Effector memory CD8-positive, alpha-beta T cell (primary cell): Measurements from ENCODE around the gene JDP2.

ENCODE experiments used
- ATAC-seq: fragments of 150-1000 bp; cut with Tn5 transposase; replicated peaks from 2 replicates; pipeline ENCODE4 v1.10.0; 2021; ENCODE audit warnings: mild to moderate bottlenecking, moderate library complexity
- DNase-seq, 3 experiments: peaks; one replicate each; pipeline ENCODE4 v3.0.0; 2021
- H3K27ac Mint-ChIP-seq, 2 donors: one replicate each; pipeline ENCODE4 v1.8.0; 2022; ENCODE audit warnings: mild to moderate bottlenecking in 2 of 2, mixed read lengths in 2 of 2, moderate library complexity in 2 of 2
- H3K27me3 Mint-ChIP-seq, 2 donors: one replicate each; pipeline ENCODE4 v1.8.0; 2022; ENCODE audit warnings: mixed read lengths in 2 of 2
- H3K36me3 Mint-ChIP-seq: one replicate; pipeline ENCODE4 v1.8.0; 2022; ENCODE audit warnings: mild to moderate bottlenecking, moderate library complexity, mixed read lengths; ENCODE audit not compliant: insufficient read depth
- H3K4me1 Mint-ChIP-seq, 2 donors: one replicate each; pipeline ENCODE4 v1.8.0; 2022; ENCODE audit warnings: low read depth in 2 of 2, mixed read lengths in 2 of 2
- H3K4me3 Mint-ChIP-seq, 2 donors: one replicate each; pipeline ENCODE4 v1.8.0; 2022; ENCODE audit warnings: mild to moderate bottlenecking in 2 of 2, mixed read lengths in 2 of 2, moderate library complexity in 2 of 2
- H3K9me3 Mint-ChIP-seq, 2 donors: one replicate each; pipeline ENCODE4 v1.8.0; 2022; ENCODE audit warnings: mixed read lengths in 2 of 2

The JDP2 gene

DNA sequence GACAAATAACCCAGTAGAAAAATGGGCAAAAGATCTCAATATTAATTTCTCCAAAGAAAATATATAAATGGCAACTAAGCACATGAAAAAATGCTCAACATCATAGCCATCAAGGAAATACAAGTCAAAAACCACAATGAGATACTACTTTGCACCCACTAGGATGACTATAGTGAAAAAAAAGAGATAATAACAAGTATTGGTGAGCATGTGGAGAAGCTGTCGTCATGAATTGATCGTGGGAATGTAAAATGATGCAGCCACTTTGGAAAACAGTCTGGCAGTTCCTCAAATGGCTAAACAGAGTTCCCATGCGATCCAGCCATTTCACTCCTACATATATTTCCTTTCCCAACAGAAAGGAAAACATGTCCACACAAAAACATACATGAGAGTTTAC, 18.1 kb downstream of the JDP2 start:
- Mint-ChIP-seq H3K4me1 (peaks cover 0 to 3% of the 10 kb centered on the region in 2 donors), H3K9me3 (no peaks in the 10 kb centered on the region), H3K27me3 (peaks cover 11 to 43% of the 10 kb centered on the region in 2 donors), H3K27ac (no peak overlapping the region), H3K4me3 (no peak overlapping the region), H3K36me3 (no peaks in the 10 kb centered on the region)
- DNase-seq (no peak), ATAC-seq (no peak)

DNA sequence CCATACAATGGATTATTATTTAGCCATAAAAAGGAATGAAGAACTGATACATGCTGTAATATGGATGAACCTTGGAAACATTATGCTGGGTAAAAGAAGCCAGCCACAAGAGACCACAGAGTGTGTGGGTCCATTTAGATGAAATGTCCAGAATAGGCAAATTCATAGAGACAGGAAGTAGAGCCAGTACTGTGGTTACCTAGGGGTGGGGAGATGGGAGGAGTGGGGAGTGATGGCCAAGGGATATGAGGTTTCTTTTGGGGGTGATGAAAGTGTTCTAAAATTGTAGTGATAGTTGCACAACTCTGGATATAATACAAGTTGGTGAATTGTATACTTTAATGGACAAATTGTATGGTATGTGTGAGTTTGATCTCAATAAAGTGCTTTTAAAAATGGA, 18.6 kb downstream of the JDP2 start:
- H3K27me3 Mint-ChIP-seq: peaks cover 16 to 46% of the 10 kb centered on the region in 2 donors
- no peaks in the 10 kb centered on the region for H3K9me3 Mint-ChIP-seq
- H3K27ac Mint-ChIP-seq: no peak overlapping the region
- no peaks in the 10 kb centered on the region for H3K36me3 Mint-ChIP-seq
- no peak overlapping the region for H3K4me3 Mint-ChIP-seq
- ATAC-seq: no peak
- no peak for DNase-seq
- peaks cover 0 to 3% of the 10 kb centered on the region in 2 donors for H3K4me1 Mint-ChIP-seq

DNA sequence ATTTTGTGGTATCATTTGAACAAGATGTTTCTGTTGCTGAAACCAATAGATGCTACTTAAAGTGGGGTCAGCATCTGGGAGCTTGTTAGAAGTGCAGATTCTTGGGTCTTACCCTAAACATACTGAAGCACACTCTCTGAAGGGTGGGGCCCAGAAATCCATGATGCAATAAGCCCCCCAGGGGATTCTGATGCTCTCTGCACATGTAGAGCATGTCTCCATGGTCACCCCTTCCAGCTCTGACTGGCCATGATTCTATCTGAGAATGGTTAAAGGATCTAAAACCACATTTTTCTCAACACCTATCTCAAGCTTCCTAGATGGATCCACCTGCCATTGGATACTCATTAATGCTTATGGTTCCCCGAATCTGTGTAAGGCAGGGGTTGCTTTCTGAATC, 20.4 kb downstream of the JDP2 start:
- H3K27ac Mint-ChIP-seq: no peak overlapping the region
- H3K4me1 Mint-ChIP-seq: peaks cover 0 to 3% of the 10 kb centered on the region in 2 donors
- peaks cover 18 to 34% of the 10 kb centered on the region in 2 donors for H3K27me3 Mint-ChIP-seq
- no peaks in the 10 kb centered on the region for H3K36me3 Mint-ChIP-seq
- no peaks in the 10 kb centered on the region for H3K9me3 Mint-ChIP-seq
- no peak for DNase-seq
- H3K4me3 Mint-ChIP-seq: no peak overlapping the region
- no peak for ATAC-seq

DNA sequence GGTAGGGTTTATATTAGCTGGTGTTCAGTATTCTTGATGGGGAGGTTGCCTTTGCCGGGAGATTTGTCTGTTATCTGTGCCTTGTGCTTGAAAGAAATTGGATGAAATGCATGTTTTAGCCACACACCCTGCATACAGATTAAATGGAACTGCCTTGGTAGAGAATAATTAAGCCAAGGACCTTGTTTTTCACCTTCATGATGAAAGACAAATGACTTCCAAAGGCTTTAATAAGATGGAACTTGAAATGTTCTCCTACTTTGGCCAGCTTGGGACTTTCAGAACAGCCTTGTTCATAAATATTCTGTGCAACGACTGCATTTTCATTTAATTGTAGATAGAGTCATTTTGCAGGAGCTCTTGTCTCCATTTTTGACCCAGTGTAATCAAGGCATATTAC, 21.2 kb downstream of the JDP2 start:
- H3K4me1 Mint-ChIP-seq: peaks cover 0 to 3% of the 10 kb centered on the region in 2 donors
- H3K27me3 Mint-ChIP-seq: peaks cover 18 to 34% of the 10 kb centered on the region in 2 donors
- DNase-seq (no peak), ATAC-seq (no peak)
- H3K27ac Mint-ChIP-seq: no peak overlapping the region
- no peak overlapping the region for H3K4me3 Mint-ChIP-seq
- no peaks in the 10 kb centered on the region for H3K9me3 Mint-ChIP-seq
- no peaks in the 10 kb centered on the region for H3K36me3 Mint-ChIP-seq

DNA sequence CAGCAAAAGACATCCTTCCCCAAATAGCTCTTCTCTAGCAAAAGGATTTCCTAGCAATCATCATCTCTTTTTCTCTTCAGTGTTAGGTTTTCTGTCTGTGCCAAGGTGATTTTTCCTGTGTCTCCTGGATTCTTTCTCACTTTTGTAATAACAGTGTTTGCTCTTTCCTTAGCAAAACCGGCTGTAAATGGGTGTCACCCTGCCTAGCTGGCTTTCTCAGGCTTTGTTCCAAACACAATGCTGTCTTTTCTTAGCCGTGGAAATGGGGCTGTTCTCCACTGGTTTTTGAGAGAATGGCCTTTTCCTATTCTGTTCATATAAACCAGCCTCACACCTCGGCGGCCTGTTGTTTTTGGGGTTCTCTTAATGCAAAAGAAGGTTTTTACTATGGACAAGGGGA, 21.9 kb downstream of the JDP2 start:
- DNase-seq (no peak), ATAC-seq (no peak)
- no peak overlapping the region for H3K4me3 Mint-ChIP-seq
- H3K9me3 Mint-ChIP-seq: no peaks in the 10 kb centered on the region
- H3K27me3 Mint-ChIP-seq: peaks cover 18 to 34% of the 10 kb centered on the region in 2 donors
- no peaks in the 10 kb centered on the region for H3K36me3 Mint-ChIP-seq
- peaks cover 0 to 3% of the 10 kb centered on the region in 2 donors for H3K4me1 Mint-ChIP-seq
- no peak overlapping the region for H3K27ac Mint-ChIP-seq

DNA sequence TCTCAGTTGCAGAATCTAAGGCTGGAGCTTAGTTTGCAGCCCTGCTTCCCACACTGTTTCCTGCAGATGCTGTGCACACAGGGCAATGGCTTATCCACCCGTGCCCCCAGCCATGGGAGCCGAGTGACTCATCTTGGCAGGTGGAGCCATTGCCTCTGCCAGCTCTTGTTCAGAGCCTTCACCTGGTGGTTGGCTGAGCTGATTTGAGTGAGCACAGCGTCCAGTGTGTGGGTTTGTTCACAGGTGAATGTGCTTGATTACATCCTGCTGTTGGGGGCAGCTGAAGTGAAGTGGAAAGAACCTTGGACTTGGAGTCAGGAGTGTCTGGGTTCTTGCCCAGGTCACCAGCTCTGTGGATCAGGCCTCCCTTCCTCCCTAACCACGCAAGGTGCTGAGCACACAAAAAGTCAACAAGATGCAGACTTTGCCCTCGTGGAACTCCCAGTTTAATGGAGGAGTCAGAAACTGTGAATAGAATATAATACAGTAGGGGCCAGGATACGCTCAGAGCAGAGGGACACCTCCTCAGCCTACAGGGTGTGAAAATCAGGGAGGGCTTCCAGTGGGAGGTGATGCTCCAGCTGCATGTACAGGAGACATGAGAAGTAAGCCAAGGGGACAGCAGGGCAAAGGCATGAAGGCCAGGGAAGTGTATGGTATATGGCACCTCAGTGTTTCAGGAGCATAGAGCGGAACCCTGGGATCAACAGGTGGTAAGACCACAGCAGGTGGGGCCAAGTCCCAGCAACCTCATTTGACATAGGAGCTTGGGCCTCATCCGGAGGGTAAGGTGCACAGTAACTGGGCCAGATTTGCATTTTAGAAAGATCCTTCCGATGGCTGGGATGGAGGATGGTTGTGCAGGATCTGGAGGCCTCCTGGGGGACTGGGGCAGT, 22.8 kb downstream of the JDP2 start:
- ATAC-seq (no peak), DNase-seq (no peak)
- Mint-ChIP-seq H3K27ac (no peak overlapping the region), H3K36me3 (no peaks in the 10 kb centered on the region), H3K4me1 (peaks cover 0 to 3% of the 10 kb centered on the region in 2 donors), H3K9me3 (no peaks in the 10 kb centered on the region), H3K27me3 (peaks cover 18 to 34% of the 10 kb centered on the region in 2 donors), H3K4me3 (no peak overlapping the region)

DNA sequence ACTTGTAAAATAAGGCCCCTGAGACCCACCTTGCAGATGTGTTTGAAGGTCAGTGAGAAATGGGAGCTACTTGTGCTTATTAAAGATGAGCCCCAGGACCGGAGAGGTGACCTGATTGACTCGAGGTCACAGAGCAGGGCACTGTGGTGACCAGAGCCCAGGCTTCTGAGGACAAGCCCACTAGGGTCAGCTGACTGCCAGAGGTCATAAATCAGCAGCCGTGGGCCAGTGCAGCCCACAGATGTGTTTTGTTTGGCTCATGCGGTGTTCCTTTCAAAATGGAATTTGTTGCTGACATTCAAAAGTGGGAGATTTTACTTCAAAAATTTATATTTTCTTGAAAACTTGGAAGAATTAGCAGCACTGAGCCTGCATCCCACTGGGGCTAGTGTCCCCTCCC, 24.5 kb downstream of the JDP2 start:
- Mint-ChIP-seq H3K4me3 (no peak overlapping the region), H3K27me3 (peaks cover 18 to 34% of the 10 kb centered on the region in 2 donors), H3K27ac (no peak overlapping the region), H3K4me1 (no peaks in the 10 kb centered on the region), H3K36me3 (no peaks in the 10 kb centered on the region), H3K9me3 (no peaks in the 10 kb centered on the region)
- ATAC-seq: no peak
- DNase-seq: no peak

DNA sequence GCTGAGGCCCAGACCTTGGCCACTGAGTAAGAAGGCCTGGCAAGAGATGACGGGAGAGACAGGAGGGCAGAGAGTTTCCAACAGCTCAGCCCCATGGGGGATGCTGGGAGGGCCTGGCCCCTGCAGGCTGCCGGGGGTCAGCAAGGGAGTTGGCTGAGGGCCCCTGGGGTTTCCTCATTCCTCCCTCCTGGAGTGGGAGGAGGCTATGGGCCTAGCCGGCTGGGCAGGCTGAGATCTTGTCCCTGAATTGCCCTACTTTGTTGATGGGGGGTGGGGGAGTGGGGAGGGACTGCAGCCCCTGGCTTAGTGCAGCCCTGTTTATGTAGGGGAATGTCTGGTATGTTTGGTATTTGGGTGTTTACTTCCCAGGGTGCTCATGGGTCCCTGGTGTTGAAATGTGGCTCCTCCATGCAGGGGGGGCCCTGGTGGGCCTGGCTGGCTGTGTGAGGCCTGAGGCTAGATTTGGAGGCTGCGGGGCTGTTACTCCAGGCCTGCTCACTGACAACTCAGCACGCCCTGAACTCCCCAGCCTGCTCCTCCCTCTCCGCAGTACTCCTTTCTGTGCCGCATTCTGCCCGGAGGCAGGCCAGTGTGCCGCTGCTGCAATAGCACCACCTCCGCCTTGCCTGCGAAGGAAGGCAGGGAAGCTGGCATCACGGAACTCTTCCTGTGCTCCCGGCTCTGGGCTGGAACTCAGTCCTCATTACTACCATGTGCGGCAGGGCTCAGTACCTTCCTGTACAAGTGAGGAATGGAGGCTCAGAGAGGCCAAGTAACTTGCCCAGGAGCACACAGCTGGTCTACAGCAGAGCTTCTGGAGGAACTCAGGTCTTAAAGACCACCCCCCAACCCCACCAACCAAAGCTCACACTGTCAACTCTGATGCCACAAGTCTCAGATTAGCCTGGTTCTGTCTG, 25.3 kb downstream of the JDP2 start:
- DNase-seq (no peak), ATAC-seq (no peak)
- Mint-ChIP-seq H3K4me3 (no peak overlapping the region), H3K36me3 (no peaks in the 10 kb centered on the region), H3K27ac (no peak overlapping the region), H3K9me3 (no peaks in the 10 kb centered on the region), H3K27me3 (peaks cover 18 to 34% of the 10 kb centered on the region in 2 donors), H3K4me1 (no peaks in the 10 kb centered on the region)

DNA sequence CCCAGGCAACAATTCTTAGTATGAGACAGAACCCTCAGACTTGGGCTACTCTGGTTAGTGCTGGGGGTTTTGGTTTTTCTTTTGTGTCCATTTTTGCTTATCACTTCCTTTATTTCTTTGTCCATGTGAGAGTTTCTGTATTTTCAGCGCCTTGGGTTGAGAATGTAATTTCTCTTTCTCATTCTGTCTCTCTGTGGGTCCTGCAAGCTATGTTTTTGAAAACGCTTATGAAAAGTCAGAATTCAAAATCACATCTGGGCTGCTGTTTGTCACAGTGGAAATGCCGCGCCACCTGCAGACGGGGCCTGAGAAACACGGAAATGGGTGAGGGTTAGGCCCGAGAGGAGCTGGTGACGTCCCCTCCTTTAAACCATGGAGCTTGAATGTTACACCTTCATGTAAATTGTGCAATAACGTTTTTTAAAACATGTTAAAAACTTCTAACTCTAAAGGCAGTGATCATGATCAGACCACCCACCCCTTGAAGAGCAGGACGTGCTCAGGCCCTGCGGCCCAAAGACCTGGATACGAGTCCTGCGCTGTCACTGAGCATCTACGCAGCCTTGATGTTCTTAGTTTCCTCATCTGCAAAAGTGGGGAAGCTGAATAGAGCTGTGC, 26.1 kb downstream of the JDP2 start:
- H3K4me1 Mint-ChIP-seq: peaks cover 0 to 5% of the 10 kb centered on the region in 2 donors
- no peak overlapping the region for H3K27ac Mint-ChIP-seq
- no peaks in the 10 kb centered on the region for H3K36me3 Mint-ChIP-seq
- no peaks in the 10 kb centered on the region for H3K9me3 Mint-ChIP-seq
- peaks cover 14 to 28% of the 10 kb centered on the region in 2 donors for H3K27me3 Mint-ChIP-seq
- ATAC-seq (no peak), DNase-seq (no peak)
- H3K4me3 Mint-ChIP-seq: no peak overlapping the region

DNA sequence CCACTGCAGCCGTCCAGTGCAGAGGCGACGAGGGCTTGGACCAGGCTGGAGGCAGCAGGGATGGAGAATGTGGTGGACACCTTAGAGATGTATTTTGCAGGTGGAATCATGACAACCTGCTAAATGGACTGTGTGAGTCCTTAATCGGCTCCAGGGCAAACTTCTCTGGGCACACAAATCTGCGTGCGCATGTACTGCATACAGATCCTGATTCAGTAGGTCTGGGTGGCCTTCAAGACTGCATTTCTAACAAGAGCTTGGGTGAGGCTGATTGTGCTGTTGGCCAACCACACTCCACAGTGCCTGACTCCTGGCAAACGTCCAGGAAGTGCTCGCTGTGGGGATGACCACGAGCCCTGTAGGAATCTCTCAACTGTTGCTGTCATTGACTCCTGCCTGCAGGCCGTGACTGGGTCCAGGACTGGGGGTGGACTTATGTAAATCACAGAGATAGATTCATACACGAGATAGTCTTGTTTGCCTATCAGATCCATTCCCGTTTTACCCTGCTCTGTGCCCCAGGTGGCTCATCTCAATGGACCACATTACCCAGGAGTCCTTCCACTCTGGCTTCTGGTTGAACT, 27.2 kb downstream of the JDP2 start:
- no peak for DNase-seq
- H3K27ac Mint-ChIP-seq: no peak overlapping the region
- H3K27me3 Mint-ChIP-seq: peaks cover 12 to 16% of the 10 kb centered on the region in 2 donors
- no peak for ATAC-seq
- H3K4me1 Mint-ChIP-seq: peaks cover 0 to 9% of the 10 kb centered on the region in 2 donors
- H3K4me3 Mint-ChIP-seq: no peak overlapping the region
- H3K36me3 Mint-ChIP-seq: no peaks in the 10 kb centered on the region
- no peaks in the 10 kb centered on the region for H3K9me3 Mint-ChIP-seq

DNA sequence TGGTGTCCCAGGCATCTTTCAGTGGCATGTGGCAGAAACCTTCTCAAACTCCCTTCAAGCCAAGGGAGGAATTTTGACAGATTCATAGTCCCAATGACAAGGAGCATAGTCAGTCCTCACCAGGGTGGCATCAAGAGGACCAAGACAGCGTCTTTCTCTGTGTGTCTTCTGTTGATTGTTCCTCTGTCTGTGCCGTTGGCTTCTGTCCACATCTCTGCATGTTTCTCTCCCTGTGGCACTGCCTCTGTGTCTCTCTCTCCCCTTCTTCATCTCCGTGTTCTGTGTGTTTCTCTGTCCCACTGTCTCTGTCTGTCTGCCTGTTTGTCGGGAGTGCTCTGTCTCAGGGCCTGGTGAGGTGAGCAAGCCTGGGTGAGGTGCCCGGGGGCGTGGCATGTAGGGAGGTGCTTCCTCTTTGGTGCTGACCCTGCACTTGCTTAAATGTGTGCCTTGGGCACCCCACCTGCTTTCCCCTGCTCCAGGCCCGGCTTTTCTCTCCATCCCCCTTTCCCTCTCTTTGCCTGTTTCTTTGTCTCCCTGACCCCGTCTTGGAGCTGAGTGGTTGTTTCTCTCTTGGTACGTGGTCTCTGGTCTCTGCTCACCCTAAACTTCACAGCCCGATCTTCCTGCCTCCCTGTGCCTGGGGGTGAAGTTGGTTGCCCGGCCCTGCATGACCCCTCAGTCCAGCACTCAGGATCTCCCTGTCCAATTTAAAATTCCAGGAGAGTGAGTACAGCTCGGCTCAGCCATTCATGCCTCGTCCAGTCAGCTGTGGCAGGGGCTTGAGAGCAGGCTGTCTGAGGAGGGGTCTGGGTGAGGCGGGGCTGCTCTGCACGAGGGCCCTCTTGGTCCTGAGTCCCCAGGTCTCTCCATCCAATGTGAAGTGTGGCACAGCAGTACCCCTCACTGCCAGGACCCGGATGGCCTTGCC, 28.5 kb downstream of the JDP2 start:
- ATAC-seq: no peak
- no peaks in the 10 kb centered on the region for H3K9me3 Mint-ChIP-seq
- peaks cover 3 to 4% of the 10 kb centered on the region in 2 donors for H3K27me3 Mint-ChIP-seq
- H3K4me1 Mint-ChIP-seq: peaks cover 0 to 9% of the 10 kb centered on the region in 2 donors
- peak overlapping the region in 1 of 2 donors; percentile 27 for H3K27ac Mint-ChIP-seq
- no peak for DNase-seq
- no peak overlapping the region for H3K4me3 Mint-ChIP-seq
- peaks cover 2% of the 10 kb centered on the region for H3K36me3 Mint-ChIP-seq

DNA sequence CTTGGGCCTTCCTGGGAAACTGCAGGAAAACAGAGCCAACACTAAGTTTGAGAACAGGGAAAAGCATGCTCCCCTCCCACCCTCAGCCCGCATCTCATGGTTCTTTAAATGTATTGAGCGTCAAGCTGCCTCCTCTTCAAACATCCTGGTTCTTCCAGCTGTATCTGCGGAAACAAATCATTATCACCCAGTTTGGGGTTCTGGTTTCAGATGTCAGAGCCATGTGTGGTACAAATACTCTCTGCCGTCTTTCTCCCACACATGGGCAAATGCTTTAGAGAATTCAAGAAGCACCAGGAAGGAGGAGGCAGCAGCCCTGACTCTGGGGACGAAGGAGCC, 29.1 kb downstream of the JDP2 start:
- no peak for ATAC-seq
- peaks cover 4% of the 10 kb centered on the region for H3K36me3 Mint-ChIP-seq
- H3K4me1 Mint-ChIP-seq: peaks cover 0 to 9% of the 10 kb centered on the region in 2 donors
- H3K4me3 Mint-ChIP-seq: no peak overlapping the region
- H3K27ac Mint-ChIP-seq: peak overlapping the region in 1 of 2 donors; percentile 27
- H3K27me3 Mint-ChIP-seq: no peaks in the 10 kb centered on the region
- H3K9me3 Mint-ChIP-seq: no peaks in the 10 kb centered on the region
- DNase-seq: no peak
